Dermis lymphatic vessel endothelial cell (primary cell): ENCODE results near the gene TCEAL3. TPM values are rescaled to one million over a fixed set of nuclear protein-coding genes. Genes with fewer than 3 reads are reported as not detected.

Source experiments
- total RNA-seq: library from RNA; depleted of rRNA; stranded (reverse); fragments of >200 nt; gene quantifications from 2 replicates; pipeline ENCODE4 v1.2.1, GENCODE V29; 2014

The TCEAL3 gene
- total RNA-seq, result 7.6 and 7.7 TPM in 2 replicates

GRCh38 chrX:103607364-103608305 is at the start of gene TCEAL3:
TCEAL3 (plus strand) TSS chrX:103607963; CDS start chrX:103609065, 1,102 bp downstream.

GRCh38 chrX:103585411-103586313 is 22.1 kb upstream of the TCEAL3 start, which contains the start of gene TCEAL4:
TCEAL4 (plus strand) TSS chrX:103585515; CDS start chrX:103586676, 1,161 bp downstream.

GRCh38 chrX:103628386-103629317 is 20.9 kb downstream of the TCEAL3 start, which contains the start of gene TCEAL1:
TCEAL1 (plus strand) TSS chrX:103628975; CDS start chrX:103629917, 942 bp downstream.

Other genes starting within 250 kb of the TCEAL3 start
- 201 and 209 TPM in 2 replicates for gene BEX3, start 231.4 kb upstream of the TCEAL3 start, total RNA-seq
- gene RAB40A, start 88.5 kb upstream of the TCEAL3 start, total RNA-seq, result under 0.01 TPM in 2 replicates
- 30.7 and 49.6 TPM in 2 replicates for gene TCEAL4, start 22.4 kb upstream of the TCEAL3 start, total RNA-seq
- gene TCEAL1, start 21.0 kb downstream of the TCEAL3 start, total RNA-seq, result 26.8 TPM in 2 replicates
- gene MORF4L2, start 78.7 kb downstream of the TCEAL3 start, total RNA-seq, result 473 and 551 TPM in 2 replicates
- 0.09 TPM in 1 of 2 replicates, not detected in the other for gene TMEM31, start 102.9 kb downstream of the TCEAL3 start, total RNA-seq
- 1.4 and 3.3 TPM in 2 replicates for gene PLP1, start 168.9 kb downstream of the TCEAL3 start, total RNA-seq
- gene RAB9B, start 224.3 kb downstream of the TCEAL3 start, total RNA-seq, result 0.87 and 1.5 TPM in 2 replicates